ENCODE measurements around the gene INPP5K. TPM values are rescaled to one million over a fixed set of nuclear protein-coding genes. Genes with fewer than 3 reads are reported as not detected.
"Not testable (repeated sequence)": the region's sequence is repeated elsewhere in the genome, so short reads cannot be mapped to it uniquely, and the experiment has no call there.

The INPP5K gene
- total RNA-seq, 2 experiments from 2014 or later = 52.4 to 58.1 TPM

DNA sequence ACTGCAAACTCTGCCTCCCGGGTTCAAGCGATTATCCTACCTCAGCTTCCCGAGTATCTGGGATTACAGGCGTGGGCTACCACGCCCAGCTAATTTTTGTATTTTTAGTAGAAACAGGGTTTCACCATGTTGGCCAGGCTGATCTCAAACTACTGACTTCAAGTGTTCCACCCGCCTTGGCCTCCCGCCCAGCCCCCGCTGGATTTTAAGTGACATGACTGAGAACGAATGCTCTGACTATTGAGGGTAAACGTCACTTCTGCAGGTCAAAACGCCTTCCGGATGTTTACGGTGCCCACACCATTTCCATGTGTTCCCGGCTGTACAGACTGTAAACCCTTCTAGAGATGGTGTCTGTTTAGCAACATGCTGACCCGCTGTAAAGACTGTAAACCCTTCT is 23.4 kb upstream of the INPP5K start:
- H3K4me1 Mint-ChIP-seq = peaks cover 5% of the 10 kb centered on the region
- no peaks in the 10 kb centered on the region for H3K9me3 Mint-ChIP-seq
- peaks cover 12% of the 10 kb centered on the region for H3K36me3 Mint-ChIP-seq (ENCODE audit: low read depth)
- ChIA-PET CTCF (interaction anchor here (1.1 kb wide), 1 partner anchor 175 kb away, joined by 3 read pairs; no protein-coding TSS in a partner anchor), POLR2A (no interaction called here)
- no peak overlapping the region for H3K4me3 Mint-ChIP-seq
- DNase-seq = no peak
- no peak overlapping the region for H3K27ac Mint-ChIP-seq
- H3K27me3 Mint-ChIP-seq = no peaks in the 10 kb centered on the region

- H3K4me1 Mint-ChIP-seq = no peaks in the 10 kb centered on the region
- no peak overlapping the region for H3K4me3 Mint-ChIP-seq
- no peak overlapping the region for H3K27ac Mint-ChIP-seq
- no peak for DNase-seq
- CTCF ChIA-PET = interaction anchor here (1.2 kb wide), 1 partner anchor 39 kb away, joined by 7 read pairs; no protein-coding TSS in a partner anchor
- H3K36me3 Mint-ChIP-seq (ENCODE audit: low read depth) = peaks cover 24% of the 10 kb centered on the region
- POLR2A ChIA-PET = no interaction called here
- H3K27me3 Mint-ChIP-seq = no peaks in the 10 kb centered on the region
- H3K9me3 Mint-ChIP-seq = no peaks in the 10 kb centered on the region
These were observed 19.3 kb upstream of the INPP5K start for GRCh38 chr17:1535737-1536136.

- no peaks in the 10 kb centered on the region for H3K4me1 Mint-ChIP-seq
- CTCF ChIA-PET = interaction anchor here (0.8 to 2.5 kb wide), 11 partner anchors 12 to 194 kb away, joined by 3 to 15 read pairs (median 4); partner anchors contain the start of gene INPP5K
- H3K27ac Mint-ChIP-seq = no peak overlapping the region
- H3K27me3 Mint-ChIP-seq = no peaks in the 10 kb centered on the region
- H3K36me3 Mint-ChIP-seq (ENCODE audit: low read depth) = peaks cover 22% of the 10 kb centered on the region
- H3K9me3 Mint-ChIP-seq = no peaks in the 10 kb centered on the region
- POLR2A ChIA-PET = interaction anchor here (1.2 to 1.8 kb wide), 3 partner anchors 14 to 96 kb away, joined by 3 to 9 read pairs (median 3); partner anchors contain the start of gene INPP5K
- no peak overlapping the region for H3K4me3 Mint-ChIP-seq
- no peak for DNase-seq
These were observed 17.4 kb upstream of the INPP5K start for GRCh38 chr17:1533661-1534325.

- Mint-ChIP-seq H3K9me3 (no peaks in the 10 kb centered on the region), H3K4me3 (no peak overlapping the region), H3K4me1 (no peaks in the 10 kb centered on the region), H3K36me3 (ENCODE audit: low read depth) (peaks cover 28% of the 10 kb centered on the region), H3K27ac (no peak overlapping the region), H3K27me3 (no peaks in the 10 kb centered on the region)
- DNase-seq = peak; percentile 54
- CTCF ChIA-PET = interaction anchor here (0.6 to 2.5 kb wide), 14 partner anchors 12 to 250 kb away, joined by 3 to 15 read pairs (median 4); partner anchors contain the start of gene INPP5K
- POLR2A ChIA-PET = interaction anchor here (1.2 to 1.8 kb wide), 4 partner anchors 13 to 97 kb away, joined by 3 to 9 read pairs (median 3); partner anchors contain the start of gene INPP5K
These were observed 16.6 kb upstream of the INPP5K start for GRCh38 chr17:1532836-1533602.

DNA sequence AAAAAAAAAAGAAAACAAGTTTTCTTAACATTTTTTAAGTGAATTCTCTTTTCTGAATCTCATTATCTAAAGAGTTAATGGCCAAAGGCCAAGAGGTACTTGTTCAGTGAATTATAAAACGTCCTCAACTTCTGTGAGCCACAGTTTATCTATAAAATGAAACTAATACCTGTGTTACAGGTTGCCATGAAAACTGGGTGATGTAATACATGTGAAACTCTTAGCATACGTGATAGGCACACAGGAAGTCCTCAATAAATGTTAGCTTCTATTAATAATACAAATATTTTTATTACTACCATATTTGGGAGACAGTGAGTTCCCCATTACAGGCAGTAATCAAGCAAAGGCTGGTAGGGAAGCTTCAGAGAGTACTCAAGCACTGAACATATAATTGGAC is 13.5 kb upstream of the INPP5K start:
- H3K27ac Mint-ChIP-seq = no peak overlapping the region

DNA sequence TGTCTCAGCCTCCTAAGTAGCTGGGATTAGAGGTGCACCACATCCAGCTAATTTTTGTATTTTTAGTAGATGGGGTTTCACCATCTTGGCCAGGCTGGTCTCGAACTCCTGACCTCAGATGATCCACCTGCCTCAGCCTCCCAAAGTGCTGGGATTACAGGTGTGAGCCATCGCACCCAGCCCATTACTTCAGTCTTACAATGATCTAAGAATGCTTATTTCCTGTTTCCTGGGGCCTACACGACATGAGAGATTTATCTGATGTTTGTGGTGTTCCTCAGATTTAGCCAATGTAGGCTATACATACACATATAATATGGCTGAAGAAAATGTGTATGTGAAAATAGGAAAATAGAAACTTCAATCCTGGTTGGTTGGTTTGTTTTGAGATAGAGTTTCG is 10.5 kb upstream of the INPP5K start:
- CTCF ChIA-PET = interaction anchor here (1.9 kb wide), 1 partner anchor 10 kb away, joined by 5 read pairs; the partner anchor contains the start of gene INPP5K
- Mint-ChIP-seq H3K36me3 (ENCODE audit: low read depth) (peaks cover 20% of the 10 kb centered on the region), H3K4me1 (peaks cover 17% of the 10 kb centered on the region), H3K27ac (peak overlapping the region; percentile 72)
- not testable (repeated sequence) for H3K9me3 Mint-ChIP-seq, DNase-seq, H3K4me3 Mint-ChIP-seq, H3K27me3 Mint-ChIP-seq
- POLR2A ChIA-PET = interaction anchor here (0.7 to 1.7 kb wide), 3 partner anchors 11 to 165 kb away, joined by 3 to 14 read pairs (median 3); partner anchors contain the start of gene INPP5K

More for the DNA sequence above, 13.5 kb upstream of the INPP5K start:
- Mint-ChIP-seq H3K4me3 (no peak overlapping the region), H3K9me3 (no peaks in the 10 kb centered on the region), H3K27me3 (no peaks in the 10 kb centered on the region), H3K36me3 (ENCODE audit: low read depth) (peaks cover 31% of the 10 kb centered on the region), H3K4me1 (peaks cover 17% of the 10 kb centered on the region)
- ChIA-PET POLR2A (interaction anchor here (1.4 kb wide), 1 partner anchor 14 kb away, joined by 4 read pairs; the partner anchor contains the start of gene INPP5K), CTCF (interaction anchor here (0.6 kb wide), 1 partner anchor 295 kb away, joined by 3 read pairs; no protein-coding TSS in a partner anchor)
- DNase-seq = no peak

DNA sequence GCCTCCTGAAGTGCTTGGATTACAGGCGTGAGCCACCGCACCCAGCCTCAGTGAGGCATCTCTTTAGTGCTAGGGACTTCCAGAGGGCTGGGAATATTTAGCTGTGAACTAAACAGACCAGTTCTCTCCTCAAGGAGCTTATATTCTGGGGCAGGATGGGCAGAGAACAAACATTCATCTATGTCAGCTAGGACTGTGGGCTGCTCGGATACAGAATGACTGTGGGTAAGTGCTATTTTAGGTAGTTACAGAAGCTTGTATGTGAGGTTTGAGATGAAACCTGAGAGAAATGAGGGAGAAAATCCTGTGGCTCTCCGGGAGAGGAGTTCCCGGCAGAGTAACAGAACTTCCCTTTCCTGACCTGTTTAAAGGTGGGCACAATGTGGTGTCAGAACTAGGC is 6.2 kb upstream of the INPP5K start:
- ChIA-PET CTCF (no interaction called here), POLR2A (no interaction called here)
- no peak for DNase-seq
- Mint-ChIP-seq H3K27ac (no peak overlapping the region), H3K4me3 (no peak overlapping the region), H3K36me3 (ENCODE audit: low read depth) (peaks cover 7% of the 10 kb centered on the region), H3K27me3 (no peaks in the 10 kb centered on the region), H3K4me1 (peaks cover 33% of the 10 kb centered on the region), H3K9me3 (no peaks in the 10 kb centered on the region)

DNA sequence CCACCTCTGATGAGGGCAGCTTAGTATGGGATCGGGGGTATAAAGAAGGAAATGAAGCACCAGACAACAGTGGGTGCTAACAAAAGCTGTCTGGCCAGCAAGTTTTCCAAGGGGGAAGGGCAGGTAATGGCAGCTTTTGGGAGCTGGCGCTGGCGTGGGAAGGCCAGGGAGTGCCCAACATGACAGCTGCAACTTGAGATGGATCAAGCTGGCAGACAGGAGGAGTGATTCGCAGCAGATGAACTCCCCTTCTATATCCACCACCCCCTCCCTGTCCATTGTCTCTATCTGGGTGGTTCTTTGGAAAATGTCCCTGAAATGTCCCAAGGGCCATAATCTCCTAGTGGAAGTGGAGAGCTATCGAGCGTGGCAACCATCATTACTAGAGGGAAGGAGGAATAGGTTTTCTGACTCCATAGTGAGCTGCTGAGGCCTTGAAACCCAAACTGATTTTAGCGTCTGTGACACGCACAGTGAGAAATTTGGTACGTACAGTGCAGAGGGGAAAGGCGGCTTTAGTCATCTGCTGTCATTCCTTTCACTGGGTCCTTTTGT is 4.8 kb upstream of the INPP5K start:
- H3K4me1 Mint-ChIP-seq = peaks cover 24% of the 10 kb centered on the region
- DNase-seq = no peak
- no peaks in the 10 kb centered on the region for H3K9me3 Mint-ChIP-seq
- no peak overlapping the region for H3K4me3 Mint-ChIP-seq
- peaks cover 7% of the 10 kb centered on the region for H3K36me3 Mint-ChIP-seq (ENCODE audit: low read depth)
- POLR2A ChIA-PET = no interaction called here
- CTCF ChIA-PET = no interaction called here
- no peak overlapping the region for H3K27ac Mint-ChIP-seq
- no peaks in the 10 kb centered on the region for H3K27me3 Mint-ChIP-seq

GRCh38 chr17:1519678-1520077 is 3.3 kb upstream of the INPP5K start:
- CTCF ChIA-PET = interaction anchor here (1.4 kb wide), 1 partner anchor 13 kb away, joined by 6 read pairs; no protein-coding TSS in a partner anchor

DNA sequence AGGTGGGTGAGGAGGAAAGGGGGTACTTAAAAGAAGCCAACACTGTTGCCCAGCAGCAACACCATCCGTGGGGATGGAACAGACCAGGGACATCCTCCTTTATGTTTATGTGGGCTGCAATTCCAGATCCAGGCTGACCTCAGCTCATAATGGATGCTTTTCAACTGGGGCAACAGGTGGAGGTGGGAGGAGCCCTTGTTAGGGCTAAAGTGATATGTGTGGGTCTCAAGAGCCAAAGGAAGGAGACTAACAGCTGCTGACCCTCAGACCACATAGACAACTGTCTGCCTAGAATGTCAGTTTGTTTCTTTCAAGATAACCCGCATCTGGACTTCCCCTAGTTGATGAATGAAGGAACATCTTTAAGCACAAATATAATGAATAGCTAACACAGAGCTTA is 2.0 kb upstream of the INPP5K start:
- H3K36me3 Mint-ChIP-seq (ENCODE audit: low read depth) = peaks cover 13% of the 10 kb centered on the region
- POLR2A ChIA-PET = interaction anchor here (1.0 to 1.4 kb wide), 3 partner anchors 8 to 31 kb away, joined by 3 read pairs; no protein-coding TSS in a partner anchor
- no peak overlapping the region for H3K27ac Mint-ChIP-seq
- CTCF ChIA-PET = no interaction called here
- no peaks in the 10 kb centered on the region for H3K9me3 Mint-ChIP-seq
- H3K4me1 Mint-ChIP-seq = peaks cover 35% of the 10 kb centered on the region
- DNase-seq = no peak
- H3K4me3 Mint-ChIP-seq = peak overlapping the region; percentile 7
- H3K27me3 Mint-ChIP-seq = no peaks in the 10 kb centered on the region

More at GRCh38 chr17:1519678-1520077, 3.3 kb upstream of the INPP5K start:
- H3K9me3 Mint-ChIP-seq = no peaks in the 10 kb centered on the region
- DNase-seq = no peak
- no peak overlapping the region for H3K27ac Mint-ChIP-seq
- H3K27me3 Mint-ChIP-seq = no peaks in the 10 kb centered on the region
- POLR2A ChIA-PET = interaction anchor here (0.9 to 1.7 kb wide), 2 partner anchors 10 to 14 kb away, joined by 3 read pairs; no protein-coding TSS in a partner anchor
- H3K4me3 Mint-ChIP-seq = no peak overlapping the region
- H3K36me3 Mint-ChIP-seq (ENCODE audit: low read depth) = peaks cover 5% of the 10 kb centered on the region
- peaks cover 28% of the 10 kb centered on the region for H3K4me1 Mint-ChIP-seq

- H3K27me3 Mint-ChIP-seq = no peaks in the 10 kb centered on the region
- peaks cover 18% of the 10 kb centered on the region for H3K36me3 Mint-ChIP-seq (ENCODE audit: low read depth)
- DNase-seq = peak; percentile 74
- peak overlapping the region; percentile 85 for H3K27ac Mint-ChIP-seq
- ChIA-PET POLR2A (interaction anchor here (0.7 to 2.7 kb wide), 37 partner anchors 10 to 406 kb away, joined by 3 to 34 read pairs (median 5); partner anchors contain the start of genes CRK, MYO1C, PITPNA and RILP), CTCF (interaction anchor here (0.6 to 3.4 kb wide), 28 partner anchors 11 to 458 kb away, joined by 3 to 69 read pairs (median 5); partner anchors contain the start of genes CRK, SLC43A2 and YWHAE)
- H3K9me3 Mint-ChIP-seq = no peaks in the 10 kb centered on the region
- peak overlapping the region; percentile 86 for H3K4me3 Mint-ChIP-seq
- peaks cover 35% of the 10 kb centered on the region for H3K4me1 Mint-ChIP-seq
These were observed 598 bp downstream of the INPP5K start for GRCh38 chr17:1515640-1516387.

DNA sequence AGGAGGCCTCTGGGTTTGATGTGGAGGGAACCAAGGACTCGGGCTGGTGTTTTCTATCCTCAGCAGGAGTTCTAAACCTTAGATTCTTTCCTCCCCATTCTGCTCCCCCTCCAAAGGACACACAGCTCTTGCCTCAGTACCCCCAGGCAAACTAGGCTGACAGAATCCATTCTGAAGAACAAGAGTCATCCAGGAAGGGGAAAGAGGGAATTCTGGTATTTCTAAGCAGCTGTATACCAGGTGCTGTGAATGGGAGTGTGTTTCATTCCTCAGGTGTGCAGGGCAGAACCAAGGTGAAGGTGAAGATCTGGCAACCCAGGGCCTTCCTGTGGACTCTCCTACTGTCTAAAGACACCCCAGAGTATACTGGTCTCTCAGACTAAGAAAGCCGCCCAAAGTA is 4.1 kb downstream of the INPP5K start:
- Mint-ChIP-seq H3K4me1 (peaks cover 34% of the 10 kb centered on the region), H3K4me3 (no peak overlapping the region), H3K36me3 (ENCODE audit: low read depth) (peaks cover 32% of the 10 kb centered on the region), H3K9me3 (no peaks in the 10 kb centered on the region), H3K27ac (no peak overlapping the region), H3K27me3 (no peaks in the 10 kb centered on the region)
- DNase-seq = no peak
- ChIA-PET POLR2A (interaction anchor here (1.0 to 1.4 kb wide), 2 partner anchors 9 to 56 kb away, joined by 3 to 4 read pairs; partner anchors contain the start of gene CRK), CTCF (interaction anchor here (1.7 kb wide), 1 partner anchor 147 kb away, joined by 6 read pairs; no protein-coding TSS in a partner anchor)

All from activated CD4-positive, alpha-beta memory T cell treated with anti-CD3 and anti-CD28 coated beads, Interleukin-2, amount 10 ng/mL, durations not matched to agents 7 days and 5 days (primary cell).